Endothelial cell of umbilical vein (primary cell): Measurements from ENCODE around the gene ABTB1. TPM values are rescaled to one million over a fixed set of nuclear protein-coding genes. Genes with fewer than 3 reads are reported as not detected.

Source experiments
- BruUV-seq: library from RNA; stranded (reverse); fragments of 400-500 nt; replicated peaks from 2 replicates; lab custom pipeline; 2021; lab: Mats Ljungman, UMichigan
- CTCF ChIA-PET: fragments of 300-600, 350-600 bp; sonication (Branson Sonifier 250); formaldehyde crosslinking; loops from one replicate; lab custom pipeline; 2021; ENCODE audit warnings: antibody characterized with exemption, inconsistent platforms; lab: Charles Lee
- POLR2A ChIA-PET: fragments of 300-600, 350-600 bp; sonication (Branson Sonifier 250); formaldehyde crosslinking; loops from one replicate; lab custom pipeline; 2021; ENCODE audit warnings: antibody characterized with exemption, inconsistent platforms; lab: Charles Lee
- DNase-seq: peaks from one replicate; pipeline ENCODE4 v3.0.0-alpha.2; 2011; ENCODE audit warnings: low read depth, low spot score
- FAIRE-seq: peaks from 2 replicates; lab custom pipeline; 2011; peaks lifted over from hg19 to GRCh38; lab: Jason Lieb, UNC
- H2AFZ ChIP-seq: 2 replicates; pipeline ENCODE4 v1.6.0; 2012; ENCODE audit warnings: low read depth, low read length, control low read depth, inconsistent platforms
- H3K27ac ChIP-seq: 2 replicates; pipeline ENCODE4 v1.5.1; 2011; ENCODE audit warnings: low read depth, mild to moderate bottlenecking, control low read depth, low read length, moderate library complexity; ENCODE audit not compliant: insufficient read depth
- H3K27me3 ChIP-seq, 2 experiments: 2 replicates each; pipeline versions ENCODE4 v1.6.0 to v1.6.1; 2011; ENCODE audit warnings: low read length in 2 of 2, mixed read lengths in 1 of 2; ENCODE audit not compliant: control insufficient read depth in 2 of 2, insufficient read depth in 2 of 2
- H3K36me3 ChIP-seq, 2 experiments: 2 replicates in 1 of 2; 3 replicates in 1 of 2; pipeline ENCODE4 v1.5.1; 2011; ENCODE audit warnings: low read length in 2 of 2, mild to moderate bottlenecking in 1 of 2, moderate library complexity in 1 of 2; ENCODE audit not compliant: control insufficient read depth in 2 of 2, insufficient read depth in 2 of 2; ENCODE audit errors: extremely low read depth in 1 of 2
- H3K4me1 ChIP-seq: 3 replicates; pipeline ENCODE4 v1.5.1; 2011; ENCODE audit warnings: mild to moderate bottlenecking, low read length; ENCODE audit not compliant: control insufficient read depth, insufficient read depth; ENCODE audit errors: extremely low read depth
- H3K4me2 ChIP-seq: 2 replicates; pipeline ENCODE4 v1.6.1; 2011; ENCODE audit warnings: low read length, control low read depth, mixed read lengths; ENCODE audit not compliant: insufficient read depth
- H3K4me3 ChIP-seq, 3 experiments: fragments of 200-600 bp in 1 of 3; sonication (generic), shearing (Covaris generic) in 1 of 3; replicated peaks in 1 of 3; 2 replicates each; pipeline ENCODE4 v1.5.1; 2011 to 2016; ENCODE audit warnings: control low read depth in 3 of 3, low read length in 3 of 3, mild to moderate bottlenecking in 2 of 3, inconsistent platforms in 1 of 3, low read depth in 1 of 3, moderate library complexity in 1 of 3; ENCODE audit not compliant: insufficient read depth in 1 of 3
- H3K79me2 ChIP-seq: 2 replicates; pipeline ENCODE4 v1.6.0; 2012; ENCODE audit warnings: low read length, inconsistent platforms; ENCODE audit not compliant: control insufficient read depth, insufficient read depth
- H3K9ac ChIP-seq: replicated peaks from 2 replicates; pipeline ENCODE3; 2011; ENCODE audit warnings: low read length, control low read depth; ENCODE audit not compliant: insufficient read depth; ENCODE audit errors: extremely low read depth
- H3K9me1 ChIP-seq: replicated peaks from 3 replicates; pipeline ENCODE4 v1.6.0; 2011; ENCODE audit warnings: mild to moderate bottlenecking, low read length; ENCODE audit not compliant: control insufficient read depth, insufficient read depth; ENCODE audit errors: extremely low read depth
- H3K9me3 ChIP-seq: replicated peaks from 2 replicates; pipeline ENCODE4 v1.5.1; 2012; ENCODE audit warnings: low read length, inconsistent platforms; ENCODE audit not compliant: control insufficient read depth, insufficient read depth
- H4K20me1 ChIP-seq: replicated peaks from 2 replicates; pipeline ENCODE3; 2011; ENCODE audit warnings: mild to moderate bottlenecking, low read length; ENCODE audit not compliant: control insufficient read depth, insufficient read depth; ENCODE audit errors: extremely low read depth
- EZH2 ChIP-seq: IDR thresholded peaks from 2 replicates; pipeline ENCODE4 v1.6.1; 2012; ENCODE audit warnings: borderline replicate concordance, low read depth, mild to moderate bottlenecking, moderate library complexity, low read length, inconsistent platforms; ENCODE audit not compliant: severe bottlenecking
- FOS ChIP-seq: IDR thresholded peaks from 2 replicates; pipeline ENCODE4 v1.6.1; 2011; ENCODE audit warnings: mild to moderate bottlenecking, low read length, moderate library complexity, borderline replicate concordance; ENCODE audit not compliant: insufficient read depth
- GATA2 ChIP-seq: IDR thresholded peaks from 2 replicates; pipeline ENCODE4 v1.7.0; 2011; ENCODE audit warnings: low read depth, mild to moderate bottlenecking, moderate library complexity, mixed read lengths, low read length; ENCODE audit not compliant: insufficient read length, insufficient read depth
- JUN ChIP-seq: IDR thresholded peaks from 2 replicates; pipeline ENCODE4 v1.6.1; 2011; ENCODE audit warnings: borderline replicate concordance, low read depth; ENCODE audit not compliant: insufficient read length, insufficient read depth
- MYC ChIP-seq: IDR thresholded peaks from one replicate; pipeline ENCODE4 v1.6.1; 2011; ENCODE audit warnings: mild to moderate bottlenecking, low read depth, low read length
- POLR2A ChIP-seq: IDR thresholded peaks from 2 replicates; pipeline ENCODE4 v1.6.1; 2012; ENCODE audit warnings: low read depth, mild to moderate bottlenecking, control low read depth, low read length
- POLR2AphosphoS5 ChIP-seq: IDR thresholded peaks from 2 replicates; pipeline ENCODE4 v1.6.1; 2012; ENCODE audit warnings: low read depth, mild to moderate bottlenecking, control low read depth, low read length, moderate library complexity; ENCODE audit not compliant: insufficient read depth
- dilution Hi-C: fragments of 300-500 bp; cut with MboI; formaldehyde crosslinking; loops from one replicate; pipeline ENCODE4 v1.15.0; 2019; ENCODE audit warnings: low sequenced_read_pairs; ENCODE audit not compliant: extremely low pct_ligation_motif_present
- intact Hi-C: fragments of 100-400 bp; cut with micrococcal nuclease; formaldehyde crosslinking; loops from one replicate; pipeline ENCODE4 v1.10.0; 2022
- polyA plus RNA-seq, 4 experiments: library from polyadenylated mRNA; depleted of rRNA in 3 of 4; stranded (reverse) in 3 of 4; unstranded in 1 of 4; fragments of >200 nt; gene quantifications; 2 replicates each; pipeline versions ENCODE4 v1.2.1 to v1.2.3, GENCODE V29; 2011 to 2012; ENCODE audit warnings: missing spikeins in 1 of 4
- total RNA-seq: library from RNA; stranded (reverse); gene quantifications from 2 replicates; pipeline ENCODE4 v1.2.3, GENCODE V29; 2021
- TF ChIP-seq, protein P1 (sequence below), 2 donors: IDR thresholded peaks; 1 replicate in 1 of 2; 2 replicates in 1 of 2; pipeline ENCODE4 v1.5.1; 2011; ENCODE audit warnings: low read length in 2 of 2, mild to moderate bottlenecking in 2 of 2, moderate library complexity in 2 of 2, control low read depth in 1 of 2, inconsistent platforms in 1 of 2, low read depth in 1 of 2; ENCODE audit not compliant: insufficient read depth in 1 of 2; ENCODE audit errors: extremely low read depth in 1 of 2
- TF ChIP-seq, protein P2 (sequence below): IDR thresholded peaks from 2 replicates; pipeline ENCODE4 v1.6.1; 2011; ENCODE audit not compliant: insufficient read depth, insufficient read length

ABTB1 gene
- total and polyA plus RNA-seq, 2 donors (not counting 3 experiments of a cell fraction or from before 2014, with no cell fraction given), result 15.2 to 25.1 TPM

DNA sequence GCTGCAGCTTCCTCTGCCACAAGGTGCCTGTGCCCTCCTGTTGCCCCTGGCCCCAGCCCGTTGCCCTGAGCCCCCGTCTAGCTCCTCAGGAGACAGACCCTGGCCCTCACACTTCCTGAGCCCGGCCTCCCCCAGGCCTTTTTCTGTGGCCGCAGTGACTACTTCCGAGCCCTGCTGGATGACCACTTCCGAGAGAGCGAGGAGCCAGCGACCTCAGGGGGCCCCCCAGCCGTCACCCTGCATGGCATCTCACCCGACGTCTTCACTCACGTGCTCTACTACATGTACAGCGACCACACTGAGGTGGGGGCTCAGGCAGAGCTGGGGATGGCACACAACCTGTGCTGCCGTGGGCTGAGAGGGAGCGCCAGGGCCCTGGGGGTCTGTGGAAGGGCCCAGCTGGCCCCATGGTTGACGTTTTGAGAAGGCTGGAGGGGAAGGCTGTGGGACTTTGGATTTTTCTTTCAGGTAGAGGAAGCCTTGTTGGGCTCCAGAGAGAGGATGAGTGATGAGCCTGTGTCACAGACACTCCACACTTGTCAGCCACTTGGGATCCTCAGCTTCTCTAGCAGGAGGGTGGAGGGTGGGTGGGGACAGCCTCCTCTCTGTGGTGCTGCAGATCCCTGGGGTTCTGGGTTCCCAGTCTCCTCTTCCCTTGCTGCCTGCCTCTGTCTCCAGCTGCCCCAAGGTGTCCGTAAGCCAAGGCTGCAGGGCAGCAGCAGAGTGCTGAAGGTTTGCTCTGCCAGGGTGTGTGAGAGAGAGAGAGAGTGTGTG, 5.0 kb downstream of the ABTB1 start:
- ChIA-PET POLR2A (no interaction called here), CTCF (no interaction called here)
- Histone ChIP-seq H3K36me3 (no peaks in the 10 kb centered on the region), H3K4me2 (no peak overlapping the region), H3K9me1 (no peaks in the 10 kb centered on the region), H3K9me3 (no peaks in the 10 kb centered on the region), H4K20me1 (no peaks in the 10 kb centered on the region), H3K27me3 (no peaks in the 10 kb centered on the region), H3K79me2 (no peaks in the 10 kb centered on the region), H3K27ac (no peak overlapping the region), H3K9ac (no peak overlapping the region), H3K4me1 (no peaks in the 10 kb centered on the region), H2AFZ (no peak overlapping the region), H3K4me3 (no peak overlapping the region)
- BruUV-seq, result no TSS peak
- dilution Hi-C loops, result no loop called here
- intact Hi-C loops, result no loop called here
- DNase-seq (no peak), FAIRE-seq (no peak)
- TF ChIP-seq MYC, result no peak
- no peak for TF ChIP-seq FOS
- TF ChIP-seq, protein P1, sequence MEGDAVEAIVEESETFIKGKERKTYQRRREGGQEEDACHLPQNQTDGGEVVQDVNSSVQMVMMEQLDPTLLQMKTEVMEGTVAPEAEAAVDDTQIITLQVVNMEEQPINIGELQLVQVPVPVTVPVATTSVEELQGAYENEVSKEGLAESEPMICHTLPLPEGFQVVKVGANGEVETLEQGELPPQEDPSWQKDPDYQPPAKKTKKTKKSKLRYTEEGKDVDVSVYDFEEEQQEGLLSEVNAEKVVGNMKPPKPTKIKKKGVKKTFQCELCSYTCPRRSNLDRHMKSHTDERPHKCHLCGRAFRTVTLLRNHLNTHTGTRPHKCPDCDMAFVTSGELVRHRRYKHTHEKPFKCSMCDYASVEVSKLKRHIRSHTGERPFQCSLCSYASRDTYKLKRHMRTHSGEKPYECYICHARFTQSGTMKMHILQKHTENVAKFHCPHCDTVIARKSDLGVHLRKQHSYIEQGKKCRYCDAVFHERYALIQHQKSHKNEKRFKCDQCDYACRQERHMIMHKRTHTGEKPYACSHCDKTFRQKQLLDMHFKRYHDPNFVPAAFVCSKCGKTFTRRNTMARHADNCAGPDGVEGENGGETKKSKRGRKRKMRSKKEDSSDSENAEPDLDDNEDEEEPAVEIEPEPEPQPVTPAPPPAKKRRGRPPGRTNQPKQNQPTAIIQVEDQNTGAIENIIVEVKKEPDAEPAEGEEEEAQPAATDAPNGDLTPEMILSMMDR (IDR thresholded peaks at IDR 0.05; ENCODE audit: extremely low read depth in 1 of 2, insufficient read depth in 1 of 2, low read depth in 1 of 2, low read length in 2 of 2), result no peak
- TF ChIP-seq EZH2, result no peak
- TF ChIP-seq POLR2A, result no peak
- no peak for TF ChIP-seq JUN
- TF ChIP-seq GATA2, result no peak
- TF ChIP-seq POLR2AphosphoS5, result no peak
- TF ChIP-seq, protein P2, sequence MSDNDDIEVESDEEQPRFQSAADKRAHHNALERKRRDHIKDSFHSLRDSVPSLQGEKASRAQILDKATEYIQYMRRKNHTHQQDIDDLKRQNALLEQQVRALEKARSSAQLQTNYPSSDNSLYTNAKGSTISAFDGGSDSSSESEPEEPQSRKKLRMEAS, result no peak
